Naive thymus-derived CD4-positive, alpha-beta T cell (primary cell): Measurements from ENCODE around the gene TMSB15C. TPM values are rescaled to one million over a fixed set of nuclear protein-coding genes. Genes with fewer than 3 reads are reported as not detected.
"Not testable (repeated sequence)": the region's sequence is repeated elsewhere in the genome, so short reads cannot be mapped to it uniquely, and the experiment has no call there.

Experiments used
- ATAC-seq: fragments of 150-1000 bp; cut with Tn5 transposase; 2 replicates; pipeline ENCODE4 v1.10.0; 2021; ENCODE audit warnings: mild to moderate bottlenecking, moderate library complexity
- CTCF ChIA-PET: fragments of 350-600 bp; sonication (Branson Sonifier 250); formaldehyde crosslinking; loops from one replicate; lab custom pipeline; 2021; ENCODE audit warnings: antibody characterized with exemption; lab: Charles Lee
- POLR2A ChIA-PET: fragments of 350-600 bp; sonication (Branson Sonifier 250); formaldehyde crosslinking; loops from one replicate; lab custom pipeline; 2021; ENCODE audit warnings: antibody characterized with exemption, inconsistent platforms; lab: Charles Lee
- DNase-seq, 9 donors: peaks; one replicate each; pipeline versions ENCODE4 v3.0.0 to v3.0.0-alpha.2; 2020 to 2022; ENCODE audit warnings: mixed read lengths in 1 of 9
- H3K27ac ChIP-seq: one replicate; pipeline ENCODE4 v1.7.0; 2013; ENCODE audit warnings: mild to moderate bottlenecking, low read depth, low read length, moderate library complexity
- H3K27me3 ChIP-seq, 2 donors: one replicate each; pipeline ENCODE4 v1.7.0; 2013; ENCODE audit warnings: low read length in 2 of 2, mild to moderate bottlenecking in 2 of 2, moderate library complexity in 2 of 2; ENCODE audit not compliant: control insufficient read depth in 2 of 2, insufficient read depth in 2 of 2
- H3K36me3 ChIP-seq, 3 experiments: 1 replicate in 2 of 3; 2 replicates in 1 of 3; pipeline ENCODE4 v1.7.0; 2013; ENCODE audit warnings: low read length in 3 of 3, mild to moderate bottlenecking in 3 of 3, moderate library complexity in 1 of 3; ENCODE audit not compliant: insufficient read depth in 3 of 3, control insufficient read depth in 2 of 3
- H3K4me1 ChIP-seq, 2 donors: one replicate each; pipeline ENCODE4 v1.7.0; 2013; ENCODE audit warnings: low read length in 2 of 2, mild to moderate bottlenecking in 2 of 2, moderate library complexity in 1 of 2; ENCODE audit not compliant: control insufficient read depth in 2 of 2, insufficient read depth in 2 of 2
- H3K4me3 ChIP-seq: 2 replicates; pipeline ENCODE4 v1.7.0; 2013; ENCODE audit warnings: mild to moderate bottlenecking, low read length
- H3K9me3 ChIP-seq, 3 experiments: 1 replicate in 2 of 3; 2 replicates in 1 of 3; pipeline ENCODE4 v1.7.0; 2013; ENCODE audit warnings: low read length in 3 of 3; ENCODE audit not compliant: control insufficient read depth in 2 of 3
- H3K27ac Mint-ChIP-seq, 9 donors: one replicate each; pipeline ENCODE4 v1.8.0; 2020 to 2022; ENCODE audit warnings: mixed read lengths in 9 of 9, mild to moderate bottlenecking in 8 of 9, moderate library complexity in 5 of 9, inconsistent platforms in 2 of 9
- H3K27me3 Mint-ChIP-seq, 5 donors: one replicate each; pipeline ENCODE4 v1.8.0; 2021 to 2022; ENCODE audit warnings: mixed read lengths in 5 of 5, mild to moderate bottlenecking in 1 of 5
- H3K36me3 Mint-ChIP-seq, 5 donors: one replicate each; pipeline ENCODE4 v1.8.0; 2020 to 2022; ENCODE audit warnings: mixed read lengths in 5 of 5, mild to moderate bottlenecking in 3 of 5, inconsistent platforms in 1 of 5
- H3K4me1 Mint-ChIP-seq, 7 donors: one replicate each; pipeline ENCODE4 v1.8.0; 2020 to 2022; ENCODE audit warnings: mixed read lengths in 7 of 7, mild to moderate bottlenecking in 3 of 7, inconsistent platforms in 1 of 7
- H3K4me3 Mint-ChIP-seq, 10 donors: one replicate each; pipeline ENCODE4 v1.8.0; 2020 to 2022; ENCODE audit warnings: mild to moderate bottlenecking in 10 of 10, mixed read lengths in 10 of 10, moderate library complexity in 6 of 10, inconsistent platforms in 2 of 10
- H3K9me3 Mint-ChIP-seq, 11 donors: one replicate each; pipeline ENCODE4 v1.8.0; 2020 to 2022; ENCODE audit warnings: mixed read lengths in 11 of 11, mild to moderate bottlenecking in 4 of 11, inconsistent platforms in 1 of 11, moderate library complexity in 1 of 11
- intact Hi-C, 2 donors: fragments of 100-400 bp; cut with micrococcal nuclease; formaldehyde crosslinking; loops; one replicate each; pipeline ENCODE4 v1.15.1; 2023
- polyA plus RNA-seq, 2 donors: library from polyadenylated mRNA; unstranded; fragments of 300-500 nt; fragmentation: Illumina TruSeq; gene quantifications; one replicate each; pipeline ENCODE4 v1.2.3, GENCODE V29; 2021
- total RNA-seq, 6 experiments: library from RNA in 5 of 6; stranded (reverse) in 5 of 6; gene quantifications; 1 replicate in 5 of 6; 2 replicates in 1 of 6; pipeline ENCODE4 v1.2.3 and lab custom pipeline; 2021 to 2026

TMSB15C gene
- total and polyA plus RNA-seq, 7 experiments from 2014 or later = 1.2 to 4.6 (median 3.6) TPM

GRCh38 chrX:104112326-104112951 lies 36.4 kb upstream of the TMSB15C start, which contains the start of gene ZCCHC18:
ZCCHC18 (plus strand) TSS chrX:104112523; CDS start chrX:104114112, 1,589 bp downstream.
- ChIA-PET POLR2A (interaction anchor here (1.2 to 1.4 kb wide), 2 partner anchors 44 to 281 kb away, joined by 3 to 7 read pairs; partner anchors contain the start of genes RAB9B and SLC25A53), CTCF (interaction anchor here (1.4 to 2.3 kb wide), 2 partner anchors 10 to 12 kb away, joined by 5 to 18 read pairs; no protein-coding TSS in a partner anchor)
- Mint-ChIP-seq H3K27ac (peak within 1 kb of the TSS; percentile 56 to 84 (median 76)), H3K27me3 (peaks cover 0 to 8% (median 0%) of the 10 kb centered on the region in 5 donors), H3K36me3 (no peaks in the 10 kb centered on the region), H3K9me3 (peaks cover 0 to 1% (median 0%) of the 10 kb centered on the region in 11 donors), H3K4me3 (peak within 1 kb of the TSS; percentile 74 to 93 (median 90)), H3K4me1 (peaks cover 0 to 30% (median 23%) of the 10 kb centered on the region in 7 donors)
- no peaks in the 10 kb centered on the region for H3K9me3 ChIP-seq
- H3K27me3 ChIP-seq = no peaks in the 10 kb centered on the region
- H3K4me1 ChIP-seq = peaks cover 17 to 34% of the 10 kb centered on the region in 2 donors
- peak within 1 kb of the TSS; percentile 79 for H3K4me3 ChIP-seq
- intact Hi-C loops = loop anchor here (2.0 to 5.0 kb wide), 3 partner anchors 44 to 195 kb away; partner anchors contain the start of gene SLC25A53 (in 2 of the 2)
- H3K36me3 ChIP-seq = no peaks in the 10 kb centered on the region
- ATAC-seq (peak; percentile 59), DNase-seq (peak in 4 of 9 donors; percentile 10 to 44 (median 22))
- H3K27ac ChIP-seq = peak within 1 kb of the TSS; percentile 67

GRCh38 chrX:104110491-104111240 lies 34.6 kb upstream of the TMSB15C start:
- POLR2A ChIA-PET = interaction anchor here (1.2 to 1.3 kb wide), 3 partner anchors 8 to 11 kb away, joined by 3 to 4 read pairs (median 4); no protein-coding TSS in a partner anchor
- Mint-ChIP-seq H3K4me1 (peaks cover 0 to 30% (median 23%) of the 10 kb centered on the region in 7 donors), H3K4me3 (peak overlapping the region in 8 of 10 donors; percentile 30 to 92 (median 48)), H3K27ac (peak overlapping the region in 8 of 9 donors; percentile 33 to 88 (median 76))
- not testable (repeated sequence) for H3K27me3 Mint-ChIP-seq, H3K36me3 Mint-ChIP-seq, H3K27me3 ChIP-seq, H3K27ac ChIP-seq, H3K36me3 ChIP-seq, H3K9me3 Mint-ChIP-seq, H3K9me3 ChIP-seq
- Histone ChIP-seq H3K4me1 (peaks cover 17 to 34% of the 10 kb centered on the region in 2 donors), H3K4me3 (peak overlapping the region; percentile 18)
- intact Hi-C loops = loop anchor here (5.0 kb wide), 2 partner anchors 47 to 193 kb away; partner anchors contain the start of gene SLC25A53 (in 1 of the 2)
- ATAC-seq (peak; percentile 67), DNase-seq (peak in 3 of 9 donors; percentile 9 to 16 (median 10))
- CTCF ChIA-PET = interaction anchor here (0.6 to 1.6 kb wide), 2 partner anchors 12 to 25 kb away, joined by 3 read pairs; no protein-coding TSS in a partner anchor

GRCh38 chrX:104108955-104109354 lies 32.9 kb upstream of the TMSB15C start:
- Histone ChIP-seq H3K36me3 (no peaks in the 10 kb centered on the region), H3K4me3 (no peak overlapping the region), H3K4me1 (peaks cover 17 to 33% of the 10 kb centered on the region in 2 donors), H3K27me3 (no peaks in the 10 kb centered on the region), H3K9me3 (no peaks in the 10 kb centered on the region), H3K27ac (no peak overlapping the region)
- CTCF ChIA-PET = no interaction called here
- no peak overlapping the region for H3K4me3 Mint-ChIP-seq
- DNase-seq (no peak), ATAC-seq (no peak)
- POLR2A ChIA-PET = interaction anchor here (0.6 kb wide), 1 partner anchor 1510 kb away, joined by 3 read pairs; no protein-coding TSS in a partner anchor
- H3K9me3 Mint-ChIP-seq = no peaks in the 10 kb centered on the region
- peaks cover 0 to 8% (median 0%) of the 10 kb centered on the region in 5 donors for H3K27me3 Mint-ChIP-seq
- intact Hi-C loops = no loop called here
- H3K27ac Mint-ChIP-seq = peak overlapping the region in 1 of 9 donors; percentile 34
- H3K4me1 Mint-ChIP-seq = peaks cover 0 to 30% (median 23%) of the 10 kb centered on the region in 7 donors
- no peaks in the 10 kb centered on the region for H3K36me3 Mint-ChIP-seq

GRCh38 chrX:104105330-104106262 lies 29.6 kb upstream of the TMSB15C start:
- DNase-seq (no peak), ATAC-seq (no peak)
- Mint-ChIP-seq H3K9me3 (no peaks in the 10 kb centered on the region), H3K4me1 (peaks cover 0 to 11% (median 7%) of the 10 kb centered on the region in 7 donors), H3K4me3 (no peak overlapping the region), H3K27me3 (no peaks in the 10 kb centered on the region), H3K36me3 (no peaks in the 10 kb centered on the region), H3K27ac (no peak overlapping the region)
- Histone ChIP-seq H3K9me3 (no peaks in the 10 kb centered on the region), H3K27me3 (no peaks in the 10 kb centered on the region), H3K4me3 (no peak overlapping the region), H3K36me3 (no peaks in the 10 kb centered on the region), H3K4me1 (peaks cover 10 to 26% of the 10 kb centered on the region in 2 donors), H3K27ac (no peak overlapping the region)
- intact Hi-C loops = no loop called here
- CTCF ChIA-PET = no interaction called here
- POLR2A ChIA-PET = no interaction called here

- peaks cover 0 to 7% (median 0%) of the 10 kb centered on the region in 7 donors for H3K4me1 Mint-ChIP-seq
Observed at GRCh38 chrX:104104676-104105075, 28.6 kb upstream of the TMSB15C start.

More at GRCh38 chrX:104104676-104105075, 28.6 kb upstream of the TMSB15C start:
- H3K36me3 ChIP-seq = no peaks in the 10 kb centered on the region
- peaks cover 0 to 1% (median 0%) of the 10 kb centered on the region in 5 donors for H3K27me3 Mint-ChIP-seq
- no peak overlapping the region for H3K4me3 Mint-ChIP-seq
- peaks cover 2 to 20% of the 10 kb centered on the region in 2 donors for H3K4me1 ChIP-seq
- no peaks in the 10 kb centered on the region for H3K27me3 ChIP-seq
- ATAC-seq (no peak), DNase-seq (no peak)
- H3K27ac Mint-ChIP-seq = no peak overlapping the region
- H3K27ac ChIP-seq = no peak overlapping the region
- no peaks in the 10 kb centered on the region for H3K9me3 Mint-ChIP-seq
- H3K9me3 ChIP-seq = no peaks in the 10 kb centered on the region
- CTCF ChIA-PET = no interaction called here
- intact Hi-C loops = no loop called here
- H3K4me3 ChIP-seq = no peak overlapping the region
- no peaks in the 10 kb centered on the region for H3K36me3 Mint-ChIP-seq
- POLR2A ChIA-PET = no interaction called here
